Body of pancreas (tissue), 4 donors: ENCODE measurements around the gene GDPD5. TPM values are rescaled to one million over a fixed set of nuclear protein-coding genes. Genes with fewer than 3 reads are reported as not detected.

Experiments used
- ATAC-seq: fragments of 150-250 bp; one replicate; pipeline ENCODE4 v1.9.1; 2016
- DNase-seq, 4 donors: peaks; one replicate each; pipeline ENCODE4 v3.0.0-alpha.2; 2019
- H3K27ac ChIP-seq, 4 donors: fragments of 200-600 bp; sonication (generic); 1 replicate in 3 of 4; 2 replicates in 1 of 4; pipeline versions ENCODE4 v1.5.1 to v1.6.1; 2016 to 2019; ENCODE audit warnings: mild to moderate bottlenecking in 1 of 4, mixed read lengths in 1 of 4, moderate library complexity in 1 of 4
- H3K27me3 ChIP-seq, 2 donors: fragments of 200-600 bp; sonication (generic); one replicate each; pipeline ENCODE4 v1.6.0; 2016; ENCODE audit warnings: mild to moderate bottlenecking in 1 of 2
- H3K36me3 ChIP-seq, 2 donors: fragments of 200-600 bp; sonication (generic); replicated peaks in 1 of 2; 2 replicates each; pipeline ENCODE4 v1.5.1; 2016; ENCODE audit warnings: low read depth in 2 of 2; ENCODE audit not compliant: insufficient read depth in 1 of 2
- H3K4me1 ChIP-seq: fragments of 200-600 bp; sonication (generic); one replicate; pipeline ENCODE4 v1.6.0; 2016
- H3K4me3 ChIP-seq, 2 donors: fragments of 200-600 bp; sonication (generic); 1 replicate in 1 of 2; 2 replicates in 1 of 2; pipeline ENCODE4 v1.5.1; 2016 to 2019
- H3K9me3 ChIP-seq, 3 donors: fragments of 200-600 bp; sonication (generic); 1 replicate in 2 of 3; 2 replicates in 1 of 3; pipeline ENCODE4 v1.5.1; 2016
- CTCF ChIP-seq, 7 experiments: fragments of 450-650 bp in 4 of 7; fragments of 200-600 bp in 3 of 7; sonication (generic) in 3 of 7; IDR thresholded peaks; one replicate each; pipeline ENCODE4 v1.5.1; 2016 to 2019; ENCODE audit warnings: antibody characterized with exemption in 7 of 7
- POLR2A ChIP-seq, 3 donors: fragments of 450-650 bp; IDR thresholded peaks; one replicate each; pipeline ENCODE4 v1.6.1; 2016; ENCODE audit warnings: antibody characterized with exemption in 3 of 3, mild to moderate bottlenecking in 2 of 3
- WGBS, 2 donors: methylation state at CpG; one replicate each; pipeline ENCODE4 v1.1.5; 2017; 5-methylcytosine and 5-hydroxymethylcytosine counted together
- intact Hi-C: fragments of 100-400 bp; cut with DNase I; formaldehyde crosslinking; loops from one replicate; pipeline ENCODE4 v1.15.1; 2023
- total RNA-seq, 2 donors: library from RNA; depleted of rRNA; stranded (reverse); fragments of >200 nt; gene quantifications; one replicate each; pipeline ENCODE4 v1.1.0, GENCODE V29; 2016

GDPD5 gene
- total RNA-seq, 2 donors from 2014 or later, result 29.6 to 73.2 TPM

GRCh38 chr11:75437966-75438659, 87.6 kb downstream of the GDPD5 start:
- H3K27me3 ChIP-seq, result no peaks in the 10 kb centered on the region
- intact Hi-C loops, result no loop called here
- whole genome bisulfite sequencing, 2 donors, result 92 to 94% methylated on average over 13 of the region's 13 CpGs
- TF ChIP-seq POLR2A (IDR thresholded peaks at IDR 0.05) (no peak), CTCF (IDR thresholded peaks at IDR 0.05) (no peak)
- ATAC-seq (no peak), DNase-seq (no peak)
- no peak overlapping the region for H3K27ac ChIP-seq
- H3K4me1 ChIP-seq, result no peaks in the 10 kb centered on the region
- no peak overlapping the region for H3K4me3 ChIP-seq
- H3K9me3 ChIP-seq, result no peaks in the 10 kb centered on the region
- peaks cover 0 to 3% of the 10 kb centered on the region in 2 donors for H3K36me3 ChIP-seq

- H3K4me1 ChIP-seq, result no peaks in the 10 kb centered on the region
- peaks cover 0 to 3% of the 10 kb centered on the region in 2 donors for H3K36me3 ChIP-seq
- no peaks in the 10 kb centered on the region for H3K9me3 ChIP-seq
- 91 to 95% methylated on average over 8 to 9 of the region's 9 CpGs for WGBS, 2 donors
- DNase-seq (no peak), ATAC-seq (no peak)
- no peaks in the 10 kb centered on the region for H3K27me3 ChIP-seq
- no peak overlapping the region for H3K4me3 ChIP-seq
- TF ChIP-seq POLR2A (IDR thresholded peaks at IDR 0.05) (no peak), CTCF (IDR thresholded peaks at IDR 0.05) (no peak)
- no peak overlapping the region for H3K27ac ChIP-seq
- intact Hi-C loops, result no loop called here
These were observed 88.9 kb downstream of the GDPD5 start for GRCh38 chr11:75436806-75437205.

GRCh38 chr11:75435571-75435925, 90.2 kb downstream of the GDPD5 start:
- Histone ChIP-seq H3K27me3 (no peaks in the 10 kb centered on the region), H3K4me1 (peaks cover 8% of the 10 kb centered on the region), H3K4me3 (no peak overlapping the region), H3K9me3 (no peaks in the 10 kb centered on the region), H3K36me3 (peaks cover 0 to 3% of the 10 kb centered on the region in 2 donors), H3K27ac (no peak overlapping the region)
- WGBS, 2 donors, result 90 to 95% methylated on average over 8 to 9 of the region's 9 CpGs
- ATAC-seq, result no peak
- no peak for DNase-seq
- TF ChIP-seq POLR2A (IDR thresholded peaks at IDR 0.05) (no peak), CTCF (IDR thresholded peaks at IDR 0.05) (no peak)
- intact Hi-C loops, result no loop called here

GRCh38 chr11:75434886-75435570, 90.7 kb downstream of the GDPD5 start:
- Histone ChIP-seq H3K27ac (no peak overlapping the region), H3K36me3 (peaks cover 0 to 3% of the 10 kb centered on the region in 2 donors), H3K9me3 (no peaks in the 10 kb centered on the region), H3K4me1 (peaks cover 12% of the 10 kb centered on the region), H3K27me3 (no peaks in the 10 kb centered on the region), H3K4me3 (no peak overlapping the region)
- TF ChIP-seq CTCF (IDR thresholded peaks at IDR 0.05) (no peak), POLR2A (IDR thresholded peaks at IDR 0.05) (no peak)
- 83 to 92% methylated on average over 8 to 12 of the region's 12 CpGs for WGBS, 2 donors
- ATAC-seq, result no peak
- intact Hi-C loops, result no loop called here
- DNase-seq, result no peak
